Globus pallidus (tissue), 1 donor: ENCODE data around the gene CDC6.

Experiments used
- DNase-seq: peaks from one replicate; pipeline ENCODE4 v3.0.0-alpha.2; 2015; ENCODE audit warnings: low spot score

The CDC6 gene

GRCh38 chr17:40352237-40352778, 64.6 kb downstream of the CDC6 start:
- DNase-seq: no peak

GRCh38 chr17:40352779-40353394, 65.2 kb downstream of the CDC6 start:
- no peak for DNase-seq
